ENCODE data around the gene DDX56. TPM values are rescaled to one million over a fixed set of nuclear protein-coding genes. Genes with fewer than 3 reads are reported as not detected.

The DDX56 gene
- total RNA-seq, 1 experiment from 2014 or later, result 83.1 TPM

GRCh38 chr7:44583146-44583865 lies 9.6 kb upstream of the DDX56 start (continued):
- TF ChIP-seq ZNF281 (CRISPR knock-in tag; IDR thresholded peaks at IDR 0.05) (no peak), ESRRA (CRISPR knock-in tag; IDR thresholded peaks at IDR 0.05; ENCODE audit: borderline replicate concordance) (no peak)

GRCh38 chr7:44581879-44582603 lies 8.3 kb upstream of the DDX56 start, which contains the start of gene TMED4:
TMED4 (minus strand) TSS chr7:44582231; CDS start chr7:44582206, 25 bp downstream.
- Mint-ChIP-seq H3K4me1 (peaks cover 13% of the 10 kb centered on the region), H3K27me3 (ENCODE audit: low read depth) (no peaks in the 10 kb centered on the region), H3K36me3 (peaks cover 25% of the 10 kb centered on the region), H3K9me3 (no peaks in the 10 kb centered on the region), H3K27ac (peak within 1 kb of the TSS; percentile 98), H3K4me3 (peak within 1 kb of the TSS; percentile 92)
- CTCF ChIA-PET, result interaction anchor here (1.7 to 1.8 kb wide), 3 partner anchors 17 to 266 kb away, joined by 6 to 14 read pairs (median 7); partner anchors contain the start of gene H2AZ2
- POLR2A ChIA-PET, result interaction anchor here (0.8 to 1.8 kb wide), 5 partner anchors 8 to 266 kb away, joined by 3 to 7 read pairs (median 6); partner anchors contain the start of genes DDX56, H2AZ2, NUDCD3 and OGDH
- peak; percentile 100 for DNase-seq (ENCODE audit: low spot score)
- peak; percentile 97 for ATAC-seq
- TF ChIP-seq NR3C1 (CRISPR knock-in tag; conservative IDR thresholded peaks at IDR 0.05; ENCODE audit: low read depth) (no peak), ZNF416 (CRISPR knock-in tag; IDR thresholded peaks at IDR 0.05) (no peak), ZNF281 (CRISPR knock-in tag; IDR thresholded peaks at IDR 0.05) (0 out of 2 replicates have a peak, but pooled peaks have one; percentile 32), ZNF512 (CRISPR knock-in tag; IDR thresholded peaks at IDR 0.05; ENCODE audit: borderline replicate concordance) (no peak), ZNF232 (CRISPR knock-in tag; IDR thresholded peaks at IDR 0.05) (no peak), PRDM15 (CRISPR knock-in tag; IDR thresholded peaks at IDR 0.05) (no peak), CBFB (CRISPR knock-in tag; IDR thresholded peaks at IDR 0.05; ENCODE audit: low read depth) (0 out of 2 replicates have a peak, but pooled peaks have one; percentile 80), PREB (CRISPR knock-in tag; IDR thresholded peaks at IDR 0.05; ENCODE audit: borderline replicate concordance) (no peak), OVOL2 (CRISPR knock-in tag; IDR thresholded peaks at IDR 0.05; ENCODE audit: borderline replicate concordance) (no peak), ZNF219 (CRISPR knock-in tag; IDR thresholded peaks at IDR 0.05; ENCODE audit: borderline replicate concordance) (no peak), FOXP1 (CRISPR knock-in tag; IDR thresholded peaks at IDR 0.05; ENCODE audit: borderline replicate concordance) (peak; percentile 91), E2F5 (CRISPR knock-in tag; IDR thresholded peaks at IDR 0.05) (peak; percentile 86; the same call in 1 of the 2 replicates), ZNF138 (CRISPR knock-in tag; conservative IDR thresholded peaks at IDR 0.05) (peak; percentile 94; the same call in 1 of the 2 replicates), ERG (CRISPR knock-in tag; IDR thresholded peaks at IDR 0.05) (no peak), MYBL2 (CRISPR knock-in tag; IDR thresholded peaks at IDR 0.05) (no peak)

Data from WTC11 (cell line).